Liver (tissue), 9 donors: ENCODE data around the gene CEMIP. TPM values are rescaled to one million over a fixed set of nuclear protein-coding genes. Genes with fewer than 3 reads are reported as not detected.

ENCODE experiments used
- DNase-seq: peaks from one replicate; pipeline ENCODE4 v3.0.0-alpha.2; 2017; ENCODE audit warnings: low spot score
- H3K27ac ChIP-seq, 2 donors: one replicate each; pipeline ENCODE4 v1.7.0; 2013; ENCODE audit warnings: inconsistent platforms in 2 of 2, low read length in 2 of 2, control low read depth in 1 of 2, low read depth in 1 of 2, mild to moderate bottlenecking in 1 of 2
- H3K27me3 ChIP-seq, 4 donors: one replicate each; pipeline versions ENCODE4 v1.6.1 to v1.7.0; 2013; ENCODE audit warnings: low read length in 3 of 4, inconsistent platforms in 1 of 4, mild to moderate bottlenecking in 1 of 4, moderate library complexity in 1 of 4; ENCODE audit not compliant: control insufficient read depth in 4 of 4, insufficient read depth in 4 of 4
- H3K36me3 ChIP-seq, 4 donors: one replicate each; pipeline versions ENCODE4 v1.6.1 to v1.7.0; 2013; ENCODE audit warnings: low read length in 3 of 4, mild to moderate bottlenecking in 3 of 4, low read depth in 1 of 4, moderate library complexity in 1 of 4; ENCODE audit not compliant: control insufficient read depth in 4 of 4, insufficient read depth in 3 of 4
- H3K4me1 ChIP-seq, 4 donors: one replicate each; pipeline versions ENCODE4 v1.6.1 to v1.7.0; 2013; ENCODE audit warnings: low read length in 3 of 4, mild to moderate bottlenecking in 3 of 4, moderate library complexity in 1 of 4; ENCODE audit not compliant: control insufficient read depth in 4 of 4, insufficient read depth in 4 of 4
- H3K4me3 ChIP-seq, 3 donors: one replicate each; pipeline versions ENCODE4 v1.6.1 to v1.7.0; 2013; ENCODE audit warnings: low read length in 3 of 3, control low read depth in 1 of 3, low read depth in 1 of 3, mild to moderate bottlenecking in 1 of 3
- H3K9ac ChIP-seq, 2 donors: one replicate each; pipeline ENCODE4 v1.7.0; 2013; ENCODE audit warnings: low read length in 2 of 2, mild to moderate bottlenecking in 2 of 2, moderate library complexity in 2 of 2, control low read depth in 1 of 2, low read depth in 1 of 2
- H3K9me3 ChIP-seq, 4 donors: one replicate each; pipeline versions ENCODE4 v1.6.1 to v1.7.0; 2013; ENCODE audit warnings: low read length in 3 of 4; ENCODE audit not compliant: control insufficient read depth in 4 of 4
- ATF3 ChIP-seq: IDR thresholded peaks from 2 replicates; pipeline ENCODE4 v1.6.1; 2016; ENCODE audit warnings: antibody characterized with exemption
- CTCF ChIP-seq: fragments of 150-350 bp; IDR thresholded peaks from 2 replicates; pipeline ENCODE4 v1.5.1; 2017; ENCODE audit warnings: improper control_type of control experiment, low read depth, low read length; ENCODE audit not compliant: missing input control
- EGR1 ChIP-seq, 2 donors: IDR thresholded peaks; 2 replicates each; pipeline ENCODE4 v1.6.1; 2016 to 2018; ENCODE audit warnings: antibody characterized with exemption in 2 of 2, low read depth in 2 of 2
- FOXA1 ChIP-seq: IDR thresholded peaks from 2 replicates; pipeline ENCODE4 v1.6.1; 2016; ENCODE audit warnings: antibody characterized with exemption
- FOXA2 ChIP-seq: IDR thresholded peaks from 2 replicates; pipeline ENCODE4 v1.6.1; 2016; ENCODE audit warnings: antibody characterized with exemption
- GABPA ChIP-seq, 2 donors: IDR thresholded peaks in 1 of 2; conservative IDR thresholded peaks in 1 of 2; 2 replicates each; pipeline ENCODE4 v1.6.1; 2016; ENCODE audit warnings: antibody characterized with exemption in 2 of 2, mild to moderate bottlenecking in 1 of 2, moderate library complexity in 1 of 2
- HNF4A ChIP-seq, 2 donors: conservative IDR thresholded peaks; 2 replicates each; pipeline ENCODE4 v1.6.1; 2016; ENCODE audit warnings: antibody characterized with exemption in 2 of 2, mild to moderate bottlenecking in 2 of 2
- HNF4G ChIP-seq: IDR thresholded peaks from 2 replicates; pipeline ENCODE4 v1.6.1; 2016; ENCODE audit warnings: antibody characterized with exemption
- JUND ChIP-seq, 2 donors: IDR thresholded peaks; 2 replicates each; pipeline ENCODE4 v1.6.1; 2016; ENCODE audit warnings: antibody characterized with exemption in 2 of 2
- MAX ChIP-seq: IDR thresholded peaks from 2 replicates; pipeline ENCODE4 v1.6.1; 2016; ENCODE audit warnings: antibody characterized with exemption
- NR2F2 ChIP-seq: IDR thresholded peaks from 2 replicates; pipeline ENCODE4 v1.6.1; 2016; ENCODE audit warnings: antibody characterized with exemption
- RAD21 ChIP-seq, 2 donors: IDR thresholded peaks; 2 replicates each; pipeline ENCODE4 v1.6.1; 2016; ENCODE audit warnings: antibody characterized with exemption in 2 of 2, mild to moderate bottlenecking in 2 of 2
- REST ChIP-seq: IDR thresholded peaks from 2 replicates; pipeline ENCODE4 v1.6.1; 2016; ENCODE audit warnings: antibody characterized with exemption, mild to moderate bottlenecking
- RXRA ChIP-seq, 2 donors: IDR thresholded peaks; 2 replicates each; pipeline ENCODE4 v1.6.1; 2017 to 2018; ENCODE audit warnings: antibody characterized with exemption in 2 of 2, mild to moderate bottlenecking in 1 of 2
- SP1 ChIP-seq: IDR thresholded peaks from 2 replicates; pipeline ENCODE4 v1.6.1; 2018; ENCODE audit warnings: antibody characterized with exemption, mild to moderate bottlenecking
- TAF1 ChIP-seq: conservative IDR thresholded peaks from 2 replicates; pipeline ENCODE4 v1.6.1; 2016; ENCODE audit warnings: antibody characterized with exemption, mild to moderate bottlenecking
- YY1 ChIP-seq: IDR thresholded peaks from 2 replicates; pipeline ENCODE4 v1.6.1; 2016; ENCODE audit warnings: antibody characterized with exemption, mild to moderate bottlenecking
- ZBTB33 ChIP-seq: IDR thresholded peaks from 2 replicates; pipeline ENCODE4 v1.6.1; 2016; ENCODE audit warnings: antibody characterized with exemption
- WGBS: extraction: QIAGEN DNeasy Blood & Tissue Kit; methylation state at CpG from one replicate; pipeline ENCODE4 v1.1.7; 2013; 5-methylcytosine and 5-hydroxymethylcytosine counted together
- polyA plus RNA-seq, 2 donors: library from polyadenylated mRNA; stranded (reverse) in 1 of 2; unstranded in 1 of 2; fragments of 200-250 nt in 1 of 2; fragments of >200 nt in 1 of 2; fragmentation: Nextera tagmentation in 1 of 2; extraction: Ambion mirVana in 1 of 2; gene quantifications; one replicate each; pipeline versions ENCODE4 v1.2.1 to v1.2.3, GENCODE V29; 2013 to 2015
- total RNA-seq, 2 donors: library from RNA; depleted of rRNA; stranded (reverse); fragments of >200 nt; gene quantifications; one replicate each; pipeline ENCODE4 v1.2.3, GENCODE V29; 2014
- donor health status: healthy.
- donor health status: healthy.
- donor health status: healthy.
- donor health status: healthy.
- donor health status: healthy.

Gene CEMIP
- total and polyA plus RNA-seq, 4 donors: under 0.01 to 0.89 (median 0.21) TPM

GRCh38 chr15:80780416-80781221 is 1.4 kb downstream of the CEMIP start:
- H3K9ac ChIP-seq: no peak overlapping the region
- DNase-seq: peak; percentile 63
- peaks cover 0 to 7% (median 5%) of the 10 kb centered on the region in 4 donors for H3K27me3 ChIP-seq
- peaks cover 5 to 21% (median 17%) of the 10 kb centered on the region in 4 donors for H3K4me1 ChIP-seq
- TF ChIP-seq REST: peak; percentile 98
- TF ChIP-seq RAD21 (IDR thresholded peaks at IDR 0.05): peak in 1 of 2 donors; percentile 6
- TF ChIP-seq SP1: no peak
- no peaks in the 10 kb centered on the region for H3K36me3 ChIP-seq
- WGBS: 8% methylated on average over 40 of the region's 40 CpGs
- H3K27ac ChIP-seq: no peak overlapping the region
- no peaks in the 10 kb centered on the region for H3K9me3 ChIP-seq
- H3K4me3 ChIP-seq: no peak overlapping the region

GRCh38 chr15:80783260-80783659 is 4.1 kb downstream of the CEMIP start:
- H3K9me3 ChIP-seq: no peaks in the 10 kb centered on the region
- peaks cover 5 to 21% (median 16%) of the 10 kb centered on the region in 4 donors for H3K4me1 ChIP-seq
- TF ChIP-seq GABPA (IDR thresholded peaks at IDR 0.05 in 1 of 2, conservative IDR thresholded peaks at IDR 0.05 in 1 of 2) (no peak), SP1 (no peak), FOXA2 (no peak), FOXA1 (no peak), EGR1 (IDR thresholded peaks at IDR 0.05; ENCODE audit: low read depth in 2 of 2) (no peak), YY1 (no peak), ZBTB33 (no peak), JUND (IDR thresholded peaks at IDR 0.05) (no peak), TAF1 (no peak), CTCF (no peak), RAD21 (IDR thresholded peaks at IDR 0.05) (no peak), HNF4A (conservative IDR thresholded peaks at IDR 0.05) (no peak), HNF4G (no peak), ATF3 (no peak), REST (no peak), NR2F2 (no peak), RXRA (IDR thresholded peaks at IDR 0.05) (no peak), MAX (no peak)
- H3K27me3 ChIP-seq: peaks cover 0 to 8% (median 5%) of the 10 kb centered on the region in 4 donors
- H3K27ac ChIP-seq: no peak overlapping the region
- no peak overlapping the region for H3K4me3 ChIP-seq
- H3K9ac ChIP-seq: no peak overlapping the region
- no peak for DNase-seq
- H3K36me3 ChIP-seq: no peaks in the 10 kb centered on the region
